AG20443 (cell line): Measurements from ENCODE around the gene SLC6A11.

ENCODE experiments used
- DNase-seq: peaks from one replicate; pipeline ENCODE4 v3.0.0; 2012; ENCODE audit warnings: low spot score, mixed read lengths

SLC6A11 gene

GRCh38 chr3:10954740-10955139, 138.7 kb downstream of the SLC6A11 start:
- no peak for DNase-seq

DNA sequence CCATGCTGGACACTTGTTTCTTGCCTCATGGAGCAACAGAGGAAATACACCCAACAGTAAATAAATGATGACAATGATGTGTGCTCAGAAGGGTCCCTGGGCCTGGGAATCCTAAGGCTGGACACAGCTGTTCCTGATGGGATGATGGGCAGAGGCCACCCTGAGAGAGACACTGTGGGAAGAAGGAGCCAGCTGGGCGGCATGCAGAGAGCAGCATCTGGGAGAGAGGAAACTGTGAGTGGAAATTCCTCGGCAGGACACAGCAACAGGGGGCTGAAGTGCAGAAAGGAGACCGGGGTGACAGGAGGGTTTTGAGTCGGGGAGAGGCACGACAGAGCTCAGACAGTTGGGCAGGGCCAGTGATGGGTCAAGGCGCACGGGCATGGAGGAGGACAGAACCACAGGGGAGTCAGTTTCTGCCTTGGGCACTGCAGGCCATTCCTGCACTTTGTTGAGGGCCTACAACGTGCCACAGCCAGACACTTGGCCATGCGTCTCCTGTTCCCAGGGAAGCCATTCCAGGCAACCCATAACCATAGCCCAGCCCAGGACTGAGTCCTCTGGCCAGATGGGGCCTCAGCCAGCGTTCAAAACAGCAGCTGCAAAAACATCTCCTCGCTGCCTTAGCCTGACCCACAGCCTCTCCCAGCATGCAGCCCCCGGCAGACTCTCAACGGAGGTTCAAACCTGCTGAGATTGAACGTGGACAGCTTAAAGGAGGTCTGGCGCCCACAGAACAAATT, 139.9 kb downstream of the SLC6A11 start:
- DNase-seq = no peak

GRCh38 chr3:10956531-10956930, 140.5 kb downstream of the SLC6A11 start:
- DNase-seq = no peak

- DNase-seq = no peak
Observed at GRCh38 chr3:10956986-10957385, 141.0 kb downstream of the SLC6A11 start.

- DNase-seq = no peak
Observed at GRCh38 chr3:10957976-10958749, 142.1 kb downstream of the SLC6A11 start.

DNA sequence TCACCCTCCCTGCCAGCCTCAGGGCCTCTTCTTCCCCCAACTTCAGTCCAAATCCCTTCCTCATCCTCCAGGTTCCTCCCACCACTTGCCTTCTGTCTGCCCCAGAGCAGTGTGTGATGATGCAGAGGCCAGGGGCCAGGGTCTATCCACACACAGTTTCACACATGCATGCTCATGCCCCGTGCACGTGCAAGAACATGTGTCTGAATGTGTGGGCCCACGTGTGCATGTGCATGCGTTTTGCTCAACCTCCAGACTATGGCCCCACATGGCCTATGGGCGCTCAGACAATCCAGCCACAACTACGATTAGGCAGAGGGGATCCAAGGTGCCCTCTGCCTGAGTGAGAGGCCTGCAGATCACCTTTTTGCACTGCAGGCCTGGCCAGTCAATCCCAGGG, 144.2 kb downstream of the SLC6A11 start:
- DNase-seq = no peak

GRCh38 chr3:10961921-10962320, 145.9 kb downstream of the SLC6A11 start:
- DNase-seq = no peak

- no peak for DNase-seq
Observed at GRCh38 chr3:10962481-10963036, 146.5 kb downstream of the SLC6A11 start.

DNA sequence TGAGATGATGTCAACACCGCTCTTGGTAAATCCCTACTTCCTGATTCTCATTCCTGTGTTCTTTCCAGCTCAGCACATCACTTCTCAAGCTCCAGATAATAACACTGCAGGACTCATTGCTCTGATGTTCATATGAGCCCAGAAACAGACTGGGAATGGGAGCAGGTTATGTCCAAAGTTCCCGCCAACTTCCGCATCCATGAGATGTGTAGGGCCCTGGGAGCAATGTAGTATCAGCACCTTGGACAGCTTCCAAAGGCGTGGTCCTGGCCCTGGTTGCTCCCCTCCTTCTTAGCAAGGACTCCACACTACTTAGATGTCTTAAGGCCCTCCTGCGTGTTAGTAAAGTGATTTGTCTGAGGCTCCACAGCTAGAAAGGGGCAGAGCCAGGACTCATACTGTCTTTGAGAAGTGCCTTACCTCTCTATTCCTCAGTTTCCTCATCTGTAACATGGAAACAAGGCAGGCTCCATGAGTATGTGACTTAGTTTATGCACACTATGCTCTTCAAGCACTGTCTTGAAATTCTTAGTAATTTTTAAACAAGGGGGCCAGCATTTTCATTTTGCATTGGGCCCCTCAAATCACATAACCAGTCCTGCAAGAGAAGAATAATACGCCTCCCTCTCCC, 148.6 kb downstream of the SLC6A11 start:
- no peak for DNase-seq

DNA sequence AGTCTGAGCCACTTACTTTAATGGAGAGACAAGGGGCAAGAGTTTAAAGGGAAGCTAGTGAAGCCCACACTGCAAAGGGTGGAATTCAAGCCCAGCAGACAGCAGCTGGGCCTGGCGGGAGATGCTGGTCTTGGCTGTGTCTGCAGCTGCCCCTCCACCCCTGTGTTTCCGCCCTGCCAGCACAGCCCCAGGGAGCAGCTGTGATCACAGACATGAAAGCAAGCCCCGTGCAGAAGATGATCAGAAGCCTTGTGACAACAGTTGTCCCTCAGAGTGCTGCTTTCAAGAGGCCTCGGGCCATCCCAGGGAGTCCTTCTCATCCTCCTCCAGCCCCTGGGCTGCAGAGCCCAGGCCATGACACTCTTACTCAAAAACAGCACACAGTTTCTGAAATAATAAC, 152.4 kb downstream of the SLC6A11 start:
- DNase-seq = no peak

GRCh38 chr3:10970306-10970960, 154.4 kb downstream of the SLC6A11 start:
- DNase-seq = no peak

DNA sequence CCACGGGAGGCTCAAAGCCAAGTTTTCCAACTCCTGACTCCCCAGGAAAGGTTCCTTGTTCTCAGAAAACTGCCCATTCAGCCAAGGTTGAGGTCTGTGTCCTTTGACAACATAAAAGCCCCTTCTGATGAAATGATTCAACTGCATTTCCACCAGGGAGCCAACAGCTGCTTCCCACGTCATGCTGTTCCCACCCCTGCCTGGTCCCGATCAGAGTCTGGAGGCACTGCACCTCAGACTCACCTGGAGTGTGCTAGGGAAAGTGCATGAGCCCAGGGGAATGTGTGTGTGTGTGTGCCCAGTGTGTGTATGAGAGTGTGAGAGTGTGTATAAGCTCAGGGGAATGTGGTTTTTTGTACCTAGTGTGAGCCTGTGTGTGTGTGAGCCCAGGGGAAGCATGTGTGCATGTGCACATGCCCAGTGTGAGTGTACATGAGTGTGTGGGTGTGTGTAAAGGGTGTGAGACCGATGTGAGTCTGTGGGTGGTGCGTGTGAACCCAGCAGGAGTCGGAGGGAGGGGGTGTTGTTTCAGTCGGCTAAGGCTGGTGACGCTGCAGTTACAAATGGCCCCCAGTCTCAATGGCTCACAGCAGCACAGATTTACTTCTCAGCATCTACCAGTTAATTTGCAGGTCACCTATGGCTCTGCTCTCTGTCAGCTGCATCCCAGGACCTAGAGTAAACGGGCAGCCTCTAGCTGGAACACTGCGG, 156.2 kb downstream of the SLC6A11 start:
- no peak for DNase-seq

- no peak for DNase-seq
Observed at GRCh38 chr3:10973046-10973595, 157.1 kb downstream of the SLC6A11 start.

- no peak for DNase-seq
Observed at GRCh38 chr3:10974131-10974530, 158.1 kb downstream of the SLC6A11 start.

DNA sequence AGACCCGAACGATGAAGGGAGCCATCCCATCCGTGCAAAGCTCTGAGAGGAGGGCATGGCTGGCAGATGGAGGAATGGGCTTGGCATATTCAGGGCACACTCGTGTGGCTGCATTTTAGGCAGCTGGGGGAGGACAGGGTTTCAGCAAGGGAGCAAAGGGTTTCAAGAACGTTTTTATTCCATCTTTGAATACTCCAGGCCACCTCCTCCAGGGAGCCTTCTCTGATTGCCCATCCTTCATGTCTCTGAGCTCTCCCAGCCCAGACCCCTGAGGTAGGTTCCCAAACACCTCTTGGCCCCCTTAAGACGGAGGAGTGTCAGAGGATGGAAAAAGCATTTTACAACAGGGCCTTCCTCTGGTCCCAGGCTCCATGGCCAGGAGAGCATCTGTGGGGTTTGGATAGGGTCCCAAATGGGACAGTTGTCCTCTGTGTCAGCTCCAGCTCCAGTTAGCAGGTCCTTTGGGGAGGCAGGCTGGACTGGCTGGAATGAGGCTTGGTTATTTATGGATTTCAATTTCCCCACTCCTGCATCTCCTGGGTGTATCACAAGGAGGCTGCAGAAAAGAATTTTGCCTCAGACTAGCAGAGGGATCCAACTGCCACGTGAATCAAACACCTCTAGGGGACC, 158.8 kb downstream of the SLC6A11 start:
- no peak for DNase-seq

DNA sequence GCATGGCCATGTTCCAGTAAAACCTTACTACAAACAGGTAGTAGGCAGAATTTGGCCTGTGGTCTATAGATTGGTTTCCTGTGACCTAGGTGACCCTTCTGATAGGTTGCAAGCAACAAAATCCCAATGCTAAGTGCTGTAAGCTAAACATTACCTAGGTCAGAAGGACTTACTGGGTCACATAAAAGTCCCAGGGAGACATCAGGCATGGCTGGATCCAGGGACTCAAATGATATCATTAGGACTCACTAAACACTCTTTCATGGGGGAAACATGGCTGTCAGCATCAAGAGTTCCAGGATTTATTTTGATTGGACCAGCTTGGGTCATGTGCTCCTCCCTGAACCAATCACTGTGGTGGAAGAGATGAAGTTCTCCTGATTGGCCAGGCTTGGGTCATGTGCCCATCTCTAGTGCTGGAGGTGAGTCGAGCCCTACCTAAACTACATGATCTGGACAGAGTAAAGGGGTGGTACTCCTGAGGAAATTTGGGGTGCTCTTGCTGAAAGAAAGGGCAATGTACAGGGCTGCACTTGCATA, 159.7 kb downstream of the SLC6A11 start:
- DNase-seq = no peak

DNA sequence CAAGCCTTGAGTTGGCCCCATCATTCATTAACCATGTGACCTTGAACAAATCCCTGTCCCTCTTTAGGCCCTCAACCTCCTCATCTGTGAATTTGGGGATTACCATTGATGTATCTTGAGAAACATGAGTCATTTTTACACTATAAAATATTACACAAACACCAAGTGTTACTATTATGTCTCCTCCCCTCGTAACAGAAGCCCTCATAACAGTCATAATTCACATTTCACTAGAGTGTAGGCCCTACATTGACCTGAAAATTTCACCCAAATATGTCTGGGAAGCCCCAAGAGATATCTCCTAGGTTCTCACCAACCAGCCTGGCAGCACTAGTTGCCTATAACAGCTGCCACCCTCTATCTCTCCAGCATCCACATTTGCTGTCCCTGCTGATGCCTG, 160.7 kb downstream of the SLC6A11 start:
- no peak for DNase-seq

- no peak for DNase-seq
Observed at GRCh38 chr3:10977892-10978510, 162.0 kb downstream of the SLC6A11 start.

DNA sequence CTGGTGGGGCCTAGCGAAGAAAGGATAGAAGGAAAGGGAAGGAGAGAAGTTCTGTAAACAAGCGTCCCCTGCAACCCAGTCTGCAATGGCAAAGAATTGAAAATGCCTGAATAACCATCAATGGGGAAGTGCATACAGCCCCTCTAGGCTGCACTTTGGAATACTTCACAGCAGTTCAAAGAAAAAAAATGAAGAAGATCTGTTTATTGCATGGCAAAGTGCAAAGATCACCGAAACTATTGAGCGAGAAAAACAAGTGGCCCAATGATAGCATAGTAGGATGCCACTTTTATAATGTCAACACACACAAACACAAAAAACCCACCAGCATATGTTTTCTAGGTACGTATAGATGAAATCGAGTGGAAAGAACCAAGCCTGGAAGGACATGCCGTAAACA, 162.9 kb downstream of the SLC6A11 start:
- DNase-seq = no peak

- no peak for DNase-seq
Observed at GRCh38 chr3:10980312-10980711, 164.3 kb downstream of the SLC6A11 start.
